GM12892 (cell line): ENCODE measurements around the gene PPM1H.

ENCODE experiments used
- POLR2AphosphoS5 ChIP-seq: IDR thresholded peaks from 2 replicates; pipeline ENCODE4 v1.6.1; 2011; ENCODE audit warnings: low read depth, low read length, control low read depth
- TAF1 ChIP-seq: IDR thresholded peaks from 2 replicates; pipeline ENCODE4 v1.6.1; 2011; ENCODE audit warnings: low read depth, mild to moderate bottlenecking, control low read depth, low read length, borderline replicate concordance

DNA sequence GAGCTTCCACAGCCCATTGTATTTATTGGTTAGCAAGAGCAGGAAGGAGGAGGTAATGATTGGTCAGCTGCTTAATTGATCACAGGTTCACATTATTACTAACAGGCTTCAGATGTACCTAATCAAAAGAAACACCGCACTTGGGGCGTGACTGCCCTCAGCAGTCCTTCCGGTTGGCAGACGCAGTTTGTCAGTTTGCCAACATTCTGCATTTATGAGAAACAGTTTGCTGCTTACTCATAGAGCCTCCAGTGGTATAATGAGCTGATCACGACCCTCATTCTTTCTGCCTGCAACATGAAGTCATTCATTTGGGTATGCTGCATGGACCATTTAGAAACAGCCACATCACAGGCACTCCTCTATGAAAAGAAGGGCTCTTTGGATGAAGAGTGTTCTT is 42.5 kb upstream of the PPM1H start:
- TF ChIP-seq TAF1 = no peak
- no peak for TF ChIP-seq POLR2AphosphoS5
